ENCODE data around the gene SNRPE. TPM values are rescaled to one million over a fixed set of nuclear protein-coding genes. Genes with fewer than 3 reads are reported as not detected.

SNRPE gene
- total and polyA plus RNA-seq, 4 donors = 12.9 to 128 (median 36.4) TPM

GRCh38 chr1:203888807-203889251 is 27.4 kb downstream of the SNRPE start (continued):
- TF ChIP-seq CTCF (IDR thresholded peaks at IDR 0.05; ENCODE audit: low read depth, low read length, missing input control) = no peak

- WGBS = 75% methylated on average over 2 of the region's 2 CpGs
- H3K9me3 ChIP-seq (ENCODE audit: control insufficient read depth in 4 of 4, low read length in 3 of 4) = peaks cover 0 to 6% (median 2%) of the 10 kb centered on the region in 4 donors
- H3K4me3 ChIP-seq (ENCODE audit: low read depth in 1 of 3, low read length in 3 of 3) = no peak overlapping the region
- H3K36me3 ChIP-seq (ENCODE audit: control insufficient read depth in 4 of 4, insufficient read depth in 3 of 4, low read depth in 1 of 4, low read length in 3 of 4) = peaks cover 0 to 2% (median 0%) of the 10 kb centered on the region in 4 donors
- no peak overlapping the region for H3K9ac ChIP-seq (ENCODE audit: low read depth in 1 of 2, low read length in 2 of 2)
- no peak for DNase-seq (ENCODE audit: low spot score)
- TF ChIP-seq HNF4G (IDR thresholded peaks at IDR 0.05) (no peak), ATF3 (IDR thresholded peaks at IDR 0.05) (no peak), EGR1 (IDR thresholded peaks at IDR 0.05; ENCODE audit: low read depth in 2 of 2) (no peak), ZBTB33 (IDR thresholded peaks at IDR 0.05) (no peak), RXRA (IDR thresholded peaks at IDR 0.05) (no peak), MAX (IDR thresholded peaks at IDR 0.05) (no peak), FOXA1 (IDR thresholded peaks at IDR 0.05) (no peak), NR2F2 (IDR thresholded peaks at IDR 0.05) (no peak), SP1 (IDR thresholded peaks at IDR 0.05) (no peak), RAD21 (IDR thresholded peaks at IDR 0.05) (no peak), CTCF (IDR thresholded peaks at IDR 0.05; ENCODE audit: low read depth, low read length, missing input control) (no peak), REST (IDR thresholded peaks at IDR 0.05) (no peak), TAF1 (conservative IDR thresholded peaks at IDR 0.05) (no peak), GABPA (IDR thresholded peaks at IDR 0.05 in 1 of 2, conservative IDR thresholded peaks at IDR 0.05 in 1 of 2) (no peak), JUND (IDR thresholded peaks at IDR 0.05) (no peak), HNF4A (conservative IDR thresholded peaks at IDR 0.05) (no peak), FOXA2 (IDR thresholded peaks at IDR 0.05) (no peak)
- H3K27me3 ChIP-seq (ENCODE audit: control insufficient read depth in 4 of 4, insufficient read depth in 4 of 4, low read length in 3 of 4) = no peaks in the 10 kb centered on the region
- peaks cover 0 to 5% (median 0%) of the 10 kb centered on the region in 4 donors for H3K4me1 ChIP-seq (ENCODE audit: control insufficient read depth in 4 of 4, insufficient read depth in 4 of 4, low read length in 3 of 4)
- H3K27ac ChIP-seq (ENCODE audit: low read depth in 1 of 2, low read length in 2 of 2) = no peak overlapping the region
Observed at GRCh38 chr1:203891950-203892349, 30.6 kb downstream of the SNRPE start.
